ENCODE results near the gene RBFOX2.

RBFOX2 gene

DNA sequence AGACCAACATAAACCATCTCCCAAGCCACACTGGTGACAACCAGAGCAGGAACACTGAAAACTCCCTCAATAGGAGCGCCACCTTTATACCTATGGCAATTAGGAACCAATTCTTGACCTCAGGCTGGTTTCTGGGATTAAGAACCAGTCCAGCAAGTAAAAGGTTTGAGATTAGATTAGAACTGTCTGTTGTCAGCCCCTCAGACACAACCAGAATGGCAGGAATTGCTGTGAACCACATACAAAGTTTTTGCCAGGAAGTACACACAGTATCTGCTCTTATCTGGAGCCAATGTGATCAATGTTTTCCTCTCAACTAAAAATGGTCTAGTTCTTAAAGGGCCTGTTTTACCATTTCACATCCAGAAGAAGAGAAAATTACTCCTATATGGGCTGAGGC lies 55.2 kb downstream of the RBFOX2 start:
- DNase-seq (ENCODE audit: low spot score): no peak

DNA sequence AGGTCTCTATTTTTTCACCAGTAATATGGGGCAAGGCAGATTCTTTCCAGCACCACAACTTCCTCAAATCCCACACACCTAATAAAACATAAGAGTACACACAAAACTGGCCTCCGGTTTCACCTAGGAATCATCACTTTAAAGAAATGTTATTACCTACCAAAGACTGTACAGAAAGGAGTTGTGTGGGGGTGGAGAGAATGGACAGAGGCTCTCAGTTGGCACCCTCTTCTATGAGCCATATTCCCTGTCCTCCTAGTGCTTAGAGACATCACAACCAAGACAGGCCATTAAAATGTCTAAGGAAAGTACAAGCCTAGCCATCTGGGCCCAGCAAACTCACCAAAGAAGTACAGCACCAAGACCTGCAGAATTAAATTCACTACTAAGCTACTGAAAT lies 56.1 kb downstream of the RBFOX2 start:
- DNase-seq (ENCODE audit: low spot score): no peak

DNA sequence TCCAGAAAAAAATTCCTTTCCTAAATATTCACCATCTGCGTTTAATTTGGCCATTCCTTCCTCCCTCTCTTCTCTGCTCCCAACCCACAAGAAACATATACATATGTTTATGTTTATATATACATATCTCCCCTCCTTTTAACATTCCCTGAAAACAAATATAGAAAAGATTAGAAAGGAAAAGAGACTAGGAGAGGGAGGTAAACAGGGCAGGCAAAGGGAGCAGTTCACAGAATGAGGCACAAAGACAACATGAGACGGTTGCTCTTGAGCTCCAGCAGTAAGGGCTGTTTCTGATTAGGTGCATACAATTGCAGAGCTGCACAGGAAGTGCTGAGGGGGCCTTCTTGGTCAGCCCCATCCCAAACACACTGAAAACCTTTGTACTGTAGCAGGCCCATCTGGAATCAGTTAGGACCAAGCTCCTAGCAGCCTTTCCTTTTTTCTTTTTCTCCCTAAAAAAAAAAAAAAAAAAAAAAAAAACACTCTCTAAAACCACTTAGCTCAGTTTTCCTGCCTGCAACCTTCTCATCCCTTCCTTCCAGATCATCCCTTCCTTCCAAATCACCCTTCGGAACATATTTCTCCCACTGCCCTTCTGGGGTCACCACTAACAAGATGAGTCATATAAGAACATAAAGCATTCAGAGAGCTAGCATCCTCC lies 57.0 kb downstream of the RBFOX2 start:
- peak; percentile 49 for DNase-seq (ENCODE audit: low spot score)

DNA sequence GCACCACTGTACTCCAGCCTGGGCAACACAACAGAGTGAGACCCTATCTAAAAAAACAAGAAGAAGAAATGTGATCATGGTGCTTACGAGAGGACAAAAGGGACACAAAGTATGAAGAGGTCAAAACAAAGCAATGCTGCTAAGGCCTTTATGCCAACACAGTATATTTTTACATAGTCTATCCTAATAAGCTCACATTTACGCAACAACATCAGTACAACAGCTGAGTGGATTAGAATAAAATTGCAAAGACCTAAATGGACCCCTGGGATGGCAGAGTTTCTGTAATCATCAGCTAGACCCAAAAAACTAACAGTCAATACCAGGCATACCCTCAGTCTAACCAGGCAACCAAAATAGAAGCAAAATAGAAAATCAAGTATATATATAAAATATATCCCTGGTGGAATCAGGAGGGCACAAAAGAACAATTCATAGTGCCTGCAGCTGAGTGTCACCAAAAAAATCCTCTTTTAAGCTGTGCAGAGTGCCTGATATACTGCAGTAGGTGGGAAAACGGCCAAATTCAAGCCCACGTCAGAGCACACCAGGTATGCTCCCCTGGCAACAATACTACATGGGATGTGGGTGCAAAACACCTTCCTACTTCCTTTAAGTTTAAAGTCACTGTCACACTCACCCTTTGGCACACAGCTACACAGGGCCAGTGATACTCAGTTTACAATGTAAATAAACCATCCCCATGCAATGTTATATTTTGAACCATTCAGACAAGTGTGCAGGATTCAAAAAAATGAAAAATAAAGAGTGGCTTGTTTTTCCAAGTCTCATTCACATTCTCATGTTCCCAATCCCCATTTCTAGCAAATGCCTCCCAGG lies 57.8 kb downstream of the RBFOX2 start:
- DNase-seq (ENCODE audit: low spot score): no peak

DNA sequence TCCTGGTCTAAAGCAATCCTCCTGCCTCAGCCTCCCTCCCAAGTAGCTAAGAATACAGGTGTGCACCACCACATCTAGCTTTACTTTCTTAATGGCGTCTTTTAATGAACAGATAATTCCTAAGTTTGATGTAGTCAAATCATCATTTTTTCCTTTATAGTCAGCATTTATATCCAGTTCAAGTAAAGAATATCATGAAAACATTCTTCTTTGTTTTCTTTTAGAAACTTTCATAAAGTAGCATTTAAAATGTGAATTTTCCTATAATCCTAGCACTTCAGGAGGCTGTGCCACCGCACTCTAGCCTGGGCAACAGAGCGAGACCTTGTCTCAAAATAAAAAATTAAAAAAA lies 61.6 kb downstream of the RBFOX2 start:
- DNase-seq (ENCODE audit: low spot score): no peak

DNA sequence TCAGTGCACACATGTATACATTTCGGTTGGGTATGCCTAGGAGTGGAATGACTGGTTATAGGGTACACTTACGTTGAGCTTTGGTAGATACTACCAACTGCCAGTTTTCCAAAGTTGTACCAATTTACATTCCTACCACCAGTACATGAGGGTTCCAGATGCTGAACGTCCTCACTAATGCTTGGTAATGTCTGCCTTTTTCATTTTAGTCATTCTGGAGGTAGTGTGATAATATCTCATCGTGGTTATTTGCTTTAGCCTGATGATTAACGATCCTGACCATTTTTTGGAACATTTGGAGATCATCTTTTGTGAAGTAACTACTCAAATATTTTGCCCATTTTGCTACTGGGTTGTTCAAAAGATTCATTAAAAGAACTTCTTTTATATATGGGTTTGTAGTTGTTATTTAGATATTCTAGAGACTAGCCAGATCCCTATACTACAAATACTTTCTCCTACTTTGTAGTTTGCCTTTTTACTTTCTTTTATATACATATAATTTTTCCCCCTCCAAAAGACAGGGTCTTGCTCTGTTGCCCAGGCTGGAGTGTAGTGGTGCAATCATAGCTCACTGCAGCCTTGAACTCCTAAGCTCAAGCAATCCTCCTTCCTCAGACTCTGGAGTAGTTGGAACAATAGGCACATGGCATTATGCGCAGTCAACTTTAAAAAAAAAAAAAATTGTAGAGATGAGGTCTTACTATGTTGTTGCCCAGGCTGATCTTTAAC lies 62.1 kb downstream of the RBFOX2 start:
- DNase-seq (ENCODE audit: low spot score): no peak

DNA sequence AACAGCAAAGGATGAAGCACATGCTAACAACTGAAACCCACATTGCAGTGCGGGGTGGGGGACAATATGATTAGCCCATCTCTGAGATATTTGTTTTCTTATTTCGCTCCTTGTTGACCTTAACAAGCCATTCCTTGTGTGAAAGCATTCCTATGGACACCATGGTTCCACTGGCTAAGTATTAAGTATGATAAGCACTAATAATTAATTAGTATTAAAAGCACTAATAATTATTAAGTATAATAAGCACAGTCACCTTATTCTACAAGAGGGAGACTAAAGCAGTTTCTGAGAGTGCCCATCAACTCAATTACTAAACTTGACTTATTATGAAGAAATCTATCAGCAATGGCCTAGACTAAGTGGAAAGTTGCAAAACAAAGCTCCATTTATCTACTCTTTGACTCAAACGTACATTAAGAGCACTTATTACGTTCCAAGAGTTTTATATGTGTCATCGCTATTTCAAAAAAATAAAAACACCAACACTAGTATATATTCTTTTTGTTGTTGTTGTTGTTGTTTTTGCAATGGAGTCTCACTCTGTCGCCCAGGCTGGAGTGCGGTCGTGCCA lies 65.3 kb downstream of the RBFOX2 start:
- no peak for DNase-seq (ENCODE audit: low spot score)

DNA sequence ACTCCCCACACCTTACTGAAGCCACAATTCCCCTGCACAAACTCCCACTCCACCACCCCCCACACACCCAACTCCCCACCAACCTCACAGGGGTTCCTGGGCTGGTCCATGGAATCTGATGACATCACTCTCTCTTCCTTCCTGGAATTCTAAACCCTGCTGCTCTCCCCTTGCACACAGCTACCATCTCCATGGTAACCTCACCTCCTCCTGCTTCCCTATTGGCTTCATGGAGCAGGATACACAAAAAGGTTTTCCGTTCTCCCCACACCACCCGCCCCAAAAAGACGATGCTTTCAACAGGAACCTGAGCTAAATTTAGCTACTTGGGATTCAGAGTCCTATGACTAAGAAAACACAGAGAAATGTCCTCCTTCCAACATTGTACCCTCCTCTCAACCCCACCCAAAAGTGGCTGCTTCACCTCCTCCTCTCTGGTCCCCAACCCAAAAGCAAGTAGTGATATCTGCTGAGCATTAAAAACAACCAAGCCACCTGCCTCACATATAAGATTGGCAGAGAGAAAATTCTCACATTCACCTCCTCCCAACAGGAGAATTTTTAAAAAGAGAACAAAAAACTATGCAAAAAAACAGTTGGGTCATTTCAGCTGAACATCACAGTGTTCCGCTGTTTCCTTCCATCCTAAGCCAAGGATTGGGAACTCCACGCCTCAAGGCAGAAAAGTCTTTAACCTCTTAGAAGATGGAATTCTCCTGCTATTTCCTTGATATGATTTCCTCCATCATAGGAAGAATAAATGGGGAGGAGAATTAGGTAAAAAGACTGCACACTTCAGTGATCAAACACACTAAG lies 66.9 kb downstream of the RBFOX2 start:
- DNase-seq (ENCODE audit: low spot score): peak; percentile 71

DNA sequence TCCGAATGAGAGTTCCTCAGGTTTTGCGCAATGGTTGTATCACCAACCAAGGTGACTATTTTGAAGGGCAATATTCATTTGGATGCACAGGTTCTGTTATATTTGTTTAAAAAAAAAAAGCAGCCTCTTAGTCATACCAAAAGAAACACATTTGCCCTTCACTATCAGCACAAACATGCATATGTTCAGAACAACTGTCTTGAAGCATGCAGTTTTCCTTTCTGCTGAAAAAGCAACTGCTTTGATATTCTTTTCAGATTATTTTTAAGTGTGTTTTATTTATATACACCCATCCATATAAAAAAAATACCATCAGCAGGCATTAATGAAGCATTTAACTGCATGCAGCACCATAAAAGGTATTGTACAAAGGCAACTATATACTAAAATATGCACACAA lies 67.8 kb downstream of the RBFOX2 start:
- no peak for DNase-seq (ENCODE audit: low spot score)

DNA sequence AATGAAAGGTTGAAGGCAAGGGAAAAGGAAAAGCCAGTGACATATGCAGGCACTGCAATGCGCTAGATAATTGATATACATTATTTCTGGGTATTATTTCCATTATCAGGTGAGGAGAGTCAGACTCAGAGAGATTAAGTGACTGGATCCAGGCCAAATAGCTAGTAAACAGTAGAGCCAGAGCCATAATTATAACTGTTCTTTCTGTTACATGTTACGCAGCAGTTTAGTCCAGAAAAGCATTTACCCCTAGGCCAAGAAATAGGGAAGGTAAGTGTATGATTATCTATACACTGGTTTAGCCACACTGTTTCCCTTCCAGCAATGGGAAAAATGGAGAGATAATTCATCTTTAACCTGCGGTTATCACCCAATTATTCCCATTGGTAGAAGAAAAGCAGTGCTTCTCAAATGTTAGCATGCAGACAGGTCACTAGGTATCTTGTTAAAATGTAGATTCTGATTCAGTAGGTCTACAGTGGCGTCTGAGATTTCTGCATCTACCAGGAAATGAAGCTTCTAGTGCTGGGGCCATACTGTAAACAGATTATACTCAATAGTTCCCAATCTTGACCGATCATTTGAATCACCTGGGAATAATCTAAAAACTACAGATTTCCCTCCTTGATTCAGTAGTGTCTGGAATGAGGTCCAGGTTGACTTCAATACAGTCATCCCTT lies 69.4 kb downstream of the RBFOX2 start:
- no peak for DNase-seq (ENCODE audit: low spot score)

DNA sequence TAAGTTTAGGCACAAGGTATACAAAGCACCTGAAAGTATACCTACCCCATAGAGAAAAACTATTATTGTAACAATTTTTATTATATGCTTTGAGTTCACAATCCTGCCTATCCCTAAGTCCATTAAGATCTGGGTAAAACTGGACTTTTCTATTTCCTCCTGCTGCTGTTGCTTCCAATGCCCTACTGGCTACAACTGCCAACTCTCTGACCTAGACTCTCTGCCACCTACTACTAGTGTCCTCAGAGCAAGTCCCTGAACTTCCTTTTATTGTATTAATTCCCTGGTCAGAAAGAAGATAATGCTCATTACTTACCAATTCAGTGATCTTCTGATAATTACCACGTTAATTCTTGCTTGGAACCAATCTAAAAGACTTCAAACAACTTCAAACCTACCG lies 70.3 kb downstream of the RBFOX2 start:
- no peak for DNase-seq (ENCODE audit: low spot score)

DNA sequence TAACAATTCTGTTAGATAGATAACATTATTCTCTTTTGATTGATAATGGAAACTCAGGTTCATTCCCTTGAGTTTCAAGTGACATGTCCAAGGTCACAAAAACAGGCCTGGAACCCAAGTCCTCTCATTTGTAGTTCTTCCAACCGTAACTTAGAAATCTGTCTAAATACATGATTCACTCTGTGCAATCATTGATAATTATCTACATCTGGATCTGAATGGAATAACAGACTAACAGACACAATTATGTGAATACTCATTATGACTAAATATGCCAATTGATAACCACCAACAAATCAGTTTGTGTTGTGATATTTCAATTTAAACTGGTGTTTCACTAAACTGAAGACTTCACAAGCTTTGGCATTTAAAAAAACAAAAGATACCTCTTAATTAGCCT lies 71.0 kb downstream of the RBFOX2 start:
- DNase-seq (ENCODE audit: low spot score): no peak

DNA sequence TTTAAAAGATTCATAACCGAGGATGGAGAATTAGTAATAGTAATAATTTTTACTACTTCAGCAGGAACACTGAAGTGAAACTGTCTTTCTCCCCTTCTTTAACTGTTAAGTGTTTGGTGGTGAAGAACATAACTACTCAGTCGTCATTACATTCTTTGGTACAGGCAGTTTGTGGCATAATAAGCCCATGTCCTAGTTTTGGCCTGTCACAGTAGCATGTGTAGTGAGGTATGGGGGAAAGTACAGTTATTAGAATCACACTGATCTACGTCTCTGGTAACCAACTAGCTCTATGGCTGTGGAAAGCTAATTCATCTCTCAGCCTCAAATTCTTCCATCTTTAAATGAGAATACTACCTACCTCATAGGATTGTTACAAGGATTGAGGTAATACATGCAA lies 71.8 kb downstream of the RBFOX2 start:
- no peak for DNase-seq (ENCODE audit: low spot score)

DNA sequence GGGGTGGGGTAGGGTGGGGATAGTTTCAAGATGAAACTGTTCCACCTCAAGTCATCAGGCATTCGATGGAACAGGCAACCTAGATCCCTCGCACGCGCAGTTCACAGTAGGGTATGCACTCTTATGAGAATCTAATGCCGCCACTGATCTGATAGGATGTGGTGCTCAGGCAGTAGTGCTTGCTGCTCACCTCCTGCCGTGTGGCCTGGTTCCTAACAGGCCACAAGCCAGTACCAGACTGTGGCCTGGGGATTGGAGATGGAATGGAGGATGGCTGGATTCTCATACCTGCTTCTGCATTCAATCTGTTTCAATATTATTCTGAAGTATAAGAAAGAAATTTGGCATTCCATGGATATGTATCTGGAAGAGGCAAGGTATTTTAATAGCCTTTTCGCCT lies 73.1 kb downstream of the RBFOX2 start:
- DNase-seq (ENCODE audit: low spot score): no peak

DNA sequence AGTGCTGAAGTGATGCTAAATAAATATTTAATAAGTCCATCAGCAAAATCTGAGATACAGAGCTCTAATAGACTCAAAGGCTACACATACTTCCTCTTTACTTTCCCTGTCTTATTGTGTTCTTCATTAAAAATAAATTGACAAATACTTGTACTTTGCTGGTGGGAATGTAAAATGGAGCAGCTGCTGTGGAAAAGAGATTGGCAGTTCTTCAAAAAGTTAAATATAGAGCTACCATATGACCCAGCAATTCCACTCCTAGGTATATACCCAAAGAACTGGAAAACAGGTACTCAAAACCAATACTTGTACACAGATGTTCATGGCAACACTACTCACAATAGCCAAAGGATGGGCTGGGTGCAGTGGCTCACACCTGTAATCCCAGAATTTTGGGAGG lies 76.0 kb downstream of the RBFOX2 start:
- no peak for DNase-seq (ENCODE audit: low spot score)

DNA sequence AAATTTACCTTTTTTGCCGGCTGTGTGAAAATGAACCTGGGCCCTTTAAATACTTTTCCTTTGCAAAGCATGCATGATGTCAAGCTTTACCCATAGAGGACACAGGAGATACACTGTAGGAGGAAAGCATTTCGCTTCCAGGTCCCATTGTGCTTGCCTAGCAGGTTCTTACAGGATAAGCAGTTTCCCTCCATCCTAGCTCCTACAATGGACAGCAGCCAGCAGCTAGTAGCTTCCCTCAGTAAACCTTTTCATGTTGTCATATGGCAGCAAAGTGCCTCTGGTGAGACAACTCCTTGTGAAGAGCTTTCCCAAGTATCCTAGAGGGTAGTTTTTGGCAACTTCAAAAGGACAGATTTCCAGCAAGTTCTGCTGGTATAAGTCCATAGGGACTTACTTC lies 78.4 kb downstream of the RBFOX2 start:
- DNase-seq (ENCODE audit: low spot score): no peak

DNA sequence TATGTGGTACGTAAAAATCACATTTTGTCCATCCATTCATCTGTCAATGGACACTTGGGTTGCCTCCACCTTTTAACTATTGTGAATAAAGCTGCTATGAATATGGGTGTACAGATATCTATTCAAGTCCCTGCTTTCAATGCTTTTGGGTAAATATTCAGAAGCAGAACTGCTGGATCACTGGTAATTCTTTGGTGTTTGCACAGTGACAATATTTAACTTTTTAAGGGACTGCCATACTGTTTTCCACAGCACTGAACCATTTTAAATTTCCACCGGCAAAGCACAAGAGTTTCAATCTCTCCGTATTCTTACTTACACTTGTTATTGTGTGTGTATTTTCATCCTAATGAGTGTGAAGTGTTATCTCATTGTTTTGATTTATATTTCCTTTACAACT lies 79.4 kb downstream of the RBFOX2 start:
- no peak for DNase-seq (ENCODE audit: low spot score)

DNA sequence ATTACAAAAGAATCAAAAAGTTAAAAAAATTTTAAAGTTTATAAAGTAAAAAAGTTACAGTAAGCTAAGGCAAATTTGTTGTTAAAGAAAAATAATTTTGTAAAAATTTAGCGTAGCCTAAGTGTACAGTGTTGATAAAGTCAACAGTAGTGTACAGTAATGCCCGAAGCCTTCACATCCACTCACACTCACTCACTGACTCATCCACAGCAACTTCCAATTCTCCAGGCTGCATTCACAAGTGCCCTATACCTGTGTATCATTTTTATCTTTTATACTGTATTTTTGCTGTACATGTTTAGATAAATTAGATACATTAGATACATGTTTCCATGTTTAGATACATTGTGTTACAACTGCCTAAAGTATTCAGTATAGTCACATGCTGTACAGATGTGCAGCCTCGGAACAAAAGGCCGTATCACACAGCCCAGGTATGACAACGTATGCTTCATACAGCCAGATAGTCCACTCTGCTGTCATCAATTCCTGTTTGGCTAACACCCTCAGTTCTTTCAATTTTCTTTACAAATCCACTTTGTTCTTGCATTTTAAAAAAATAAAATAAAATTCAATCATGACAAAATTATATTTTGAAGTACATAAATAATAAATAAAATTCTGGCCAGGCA lies 80.7 kb downstream of the RBFOX2 start:
- no peak for DNase-seq (ENCODE audit: low spot score)

DNA sequence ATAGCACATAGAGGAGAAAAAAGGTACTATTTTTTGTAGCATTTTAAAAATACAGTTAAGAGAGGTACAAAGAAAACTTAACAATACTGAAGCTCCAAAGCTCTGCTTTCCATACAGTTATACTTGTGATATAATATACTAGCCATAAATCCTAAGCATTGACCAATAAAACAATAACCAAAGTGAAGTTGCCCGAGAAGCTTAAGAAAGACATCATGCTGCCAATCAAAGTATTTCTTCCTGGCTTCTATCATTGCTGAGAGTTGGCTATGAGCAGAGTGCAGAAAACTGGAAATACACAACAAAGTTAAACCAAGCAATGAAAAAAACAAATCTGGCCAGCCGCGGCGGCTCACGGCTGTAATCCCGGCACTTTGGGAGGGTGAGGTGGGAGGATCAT lies 84.2 kb downstream of the RBFOX2 start:
- DNase-seq (ENCODE audit: low spot score): no peak

DNA sequence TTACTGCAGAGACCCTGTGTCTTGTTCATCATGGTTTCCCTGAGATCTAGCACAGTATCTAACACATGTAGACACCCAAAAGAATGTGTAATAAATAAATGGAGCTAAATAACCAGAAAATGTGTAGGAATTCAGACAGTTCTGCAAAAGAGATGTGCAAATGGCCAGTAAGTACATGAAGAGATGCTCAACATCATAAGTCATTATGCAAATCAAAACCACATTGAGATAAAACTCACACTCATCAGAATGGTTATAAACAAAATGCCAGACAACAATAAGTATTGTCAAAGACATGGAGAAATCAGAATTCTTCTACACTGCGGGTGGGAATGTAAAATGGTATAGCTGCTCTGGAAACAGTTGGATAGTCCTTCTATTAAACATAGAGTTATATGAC lies 88.5 kb downstream of the RBFOX2 start:
- DNase-seq (ENCODE audit: low spot score): no peak

DNA sequence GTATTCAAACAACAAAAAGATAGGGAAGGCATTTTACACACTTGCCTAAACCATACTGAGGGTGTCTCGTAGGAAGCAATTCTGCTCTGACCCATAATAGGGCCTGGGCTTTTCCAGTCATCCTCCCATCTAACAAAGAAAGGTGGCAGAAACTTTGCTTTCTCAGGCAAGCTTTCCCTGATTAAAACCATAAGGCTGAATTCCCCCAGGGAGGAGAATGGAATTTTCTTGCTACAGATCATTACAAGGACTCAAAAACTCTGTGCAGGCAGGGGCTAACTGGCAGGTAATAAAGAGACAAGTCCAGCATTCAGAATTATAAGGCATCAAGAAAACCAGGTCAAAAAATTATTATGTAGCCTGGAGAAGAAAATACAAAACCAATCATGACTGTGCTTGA lies 90.4 kb downstream of the RBFOX2 start:
- DNase-seq (ENCODE audit: low spot score): no peak
